ENCODE measurements around the gene PAPPA2.

The PAPPA2 gene

DNA sequence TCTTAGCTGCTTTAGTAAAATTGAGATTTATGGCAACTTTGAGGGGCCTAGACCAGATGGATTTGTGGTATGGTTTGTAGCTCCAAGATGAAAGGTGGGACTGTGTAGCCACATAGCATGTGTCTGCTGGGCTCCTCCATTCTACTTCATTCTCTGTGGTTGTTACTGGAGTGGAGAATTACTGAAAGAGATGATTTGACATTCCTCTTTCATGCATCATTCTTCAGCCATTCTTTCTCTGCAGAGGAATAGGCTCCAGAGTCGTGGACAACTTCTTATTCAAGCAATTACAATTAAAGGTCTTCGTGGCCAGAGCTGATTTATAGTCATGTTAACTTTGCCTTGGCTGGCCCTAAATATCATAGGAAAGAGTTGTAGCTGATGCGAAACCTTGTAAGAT is 328.9 kb downstream of the PAPPA2 start:
- TF ChIP-seq, protein P1, sequence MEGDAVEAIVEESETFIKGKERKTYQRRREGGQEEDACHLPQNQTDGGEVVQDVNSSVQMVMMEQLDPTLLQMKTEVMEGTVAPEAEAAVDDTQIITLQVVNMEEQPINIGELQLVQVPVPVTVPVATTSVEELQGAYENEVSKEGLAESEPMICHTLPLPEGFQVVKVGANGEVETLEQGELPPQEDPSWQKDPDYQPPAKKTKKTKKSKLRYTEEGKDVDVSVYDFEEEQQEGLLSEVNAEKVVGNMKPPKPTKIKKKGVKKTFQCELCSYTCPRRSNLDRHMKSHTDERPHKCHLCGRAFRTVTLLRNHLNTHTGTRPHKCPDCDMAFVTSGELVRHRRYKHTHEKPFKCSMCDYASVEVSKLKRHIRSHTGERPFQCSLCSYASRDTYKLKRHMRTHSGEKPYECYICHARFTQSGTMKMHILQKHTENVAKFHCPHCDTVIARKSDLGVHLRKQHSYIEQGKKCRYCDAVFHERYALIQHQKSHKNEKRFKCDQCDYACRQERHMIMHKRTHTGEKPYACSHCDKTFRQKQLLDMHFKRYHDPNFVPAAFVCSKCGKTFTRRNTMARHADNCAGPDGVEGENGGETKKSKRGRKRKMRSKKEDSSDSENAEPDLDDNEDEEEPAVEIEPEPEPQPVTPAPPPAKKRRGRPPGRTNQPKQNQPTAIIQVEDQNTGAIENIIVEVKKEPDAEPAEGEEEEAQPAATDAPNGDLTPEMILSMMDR (IDR thresholded peaks at IDR 0.05; ENCODE audit: extremely low read depth, insufficient read depth, missing control alignments), result no peak
- no peak for DNase-seq (ENCODE audit: low spot score)

DNA sequence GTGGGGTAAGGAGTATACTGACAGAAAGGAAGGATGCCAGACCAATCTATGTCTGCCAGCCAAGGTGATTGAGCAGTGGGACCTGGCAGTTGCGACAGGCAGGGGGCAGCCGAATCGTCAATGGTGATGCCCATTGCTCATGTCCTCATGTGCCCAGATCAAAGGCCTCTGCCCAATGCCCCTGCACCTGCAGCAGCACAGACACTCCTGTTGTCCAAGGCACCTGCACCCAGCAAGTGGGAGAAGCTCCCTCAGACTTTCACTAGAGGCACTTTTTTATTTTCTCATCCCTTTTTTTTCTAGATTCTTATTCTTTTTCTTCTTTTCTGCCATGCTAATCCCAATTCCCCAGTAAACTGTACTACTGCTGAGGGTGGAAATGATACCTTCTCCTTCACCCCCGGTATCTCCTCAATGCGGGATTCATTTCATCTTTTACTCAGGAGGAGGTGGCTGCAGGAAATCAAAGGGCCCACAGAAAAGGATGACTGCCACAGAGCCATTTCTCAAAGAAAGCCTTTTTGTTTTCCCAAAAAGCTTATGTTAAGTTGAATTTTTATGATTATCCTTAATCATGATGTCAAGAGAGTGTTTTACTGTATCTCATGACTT is 332.0 kb downstream of the PAPPA2 start:
- DNase-seq (ENCODE audit: low spot score), result no peak
- in situ Hi-C loops (cut with MboI; ENCODE audit: low pct_unique_long_range_greater_than_20kb, low sequenced_read_pairs, unreplicated experiment), result no loop called here
- TF ChIP-seq, protein P1 (IDR thresholded peaks at IDR 0.05; ENCODE audit: extremely low read depth, insufficient read depth, missing control alignments), result no peak

More for the DNA sequence above, 328.9 kb downstream of the PAPPA2 start:
- in situ Hi-C loops (cut with MboI; ENCODE audit: low pct_unique_long_range_greater_than_20kb, low sequenced_read_pairs, unreplicated experiment), result no loop called here

DNA sequence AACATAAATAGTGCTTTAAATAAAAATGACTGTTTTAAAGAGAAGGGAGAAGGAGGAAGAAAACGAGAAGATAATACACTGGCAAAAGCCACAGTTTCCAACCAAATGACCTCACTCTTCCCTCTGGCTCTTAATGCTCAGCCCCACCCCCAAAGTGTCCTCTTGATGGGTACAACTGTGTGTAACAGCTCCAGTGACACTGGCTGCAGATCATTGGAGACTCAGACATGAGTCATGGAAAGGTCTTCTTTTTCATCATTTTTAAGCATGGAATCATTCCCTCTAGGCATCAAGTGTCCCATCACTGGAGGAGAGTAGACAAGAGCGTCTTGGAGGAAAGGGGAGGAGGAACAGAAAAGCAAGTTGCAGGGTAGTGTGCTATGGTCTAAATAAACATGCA is 333.0 kb downstream of the PAPPA2 start:
- TF ChIP-seq, protein P1 (IDR thresholded peaks at IDR 0.05; ENCODE audit: extremely low read depth, insufficient read depth, missing control alignments), result no peak
- DNase-seq (ENCODE audit: low spot score), result no peak
- in situ Hi-C loops (cut with MboI; ENCODE audit: low pct_unique_long_range_greater_than_20kb, low sequenced_read_pairs, unreplicated experiment), result no loop called here

DNA sequence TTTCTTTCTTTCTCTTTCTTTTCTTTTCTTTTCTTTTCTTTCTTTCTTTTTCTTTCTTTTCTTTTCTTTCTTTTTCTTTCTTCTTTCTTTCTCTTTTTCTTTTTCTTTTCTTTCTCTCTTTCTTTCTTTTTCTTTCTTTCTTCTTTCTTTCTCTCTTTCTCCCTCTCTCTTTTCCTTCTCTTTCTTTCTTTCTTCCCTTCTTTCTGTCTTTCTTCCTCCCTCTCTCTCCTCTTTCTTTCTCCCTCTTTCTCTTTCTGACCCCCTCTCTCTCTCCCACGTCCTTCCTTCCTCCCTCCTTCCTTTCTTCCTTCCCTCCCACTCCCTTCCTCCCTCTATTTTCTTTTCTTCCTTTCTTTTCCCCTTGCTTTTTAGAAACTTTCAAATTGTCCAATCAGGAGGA is 333.6 kb downstream of the PAPPA2 start:
- in situ Hi-C loops (cut with MboI; ENCODE audit: low pct_unique_long_range_greater_than_20kb, low sequenced_read_pairs, unreplicated experiment), result no loop called here
- TF ChIP-seq, protein P1 (IDR thresholded peaks at IDR 0.05; ENCODE audit: extremely low read depth, insufficient read depth, missing control alignments), result no peak
- no peak for DNase-seq (ENCODE audit: low spot score)

DNA sequence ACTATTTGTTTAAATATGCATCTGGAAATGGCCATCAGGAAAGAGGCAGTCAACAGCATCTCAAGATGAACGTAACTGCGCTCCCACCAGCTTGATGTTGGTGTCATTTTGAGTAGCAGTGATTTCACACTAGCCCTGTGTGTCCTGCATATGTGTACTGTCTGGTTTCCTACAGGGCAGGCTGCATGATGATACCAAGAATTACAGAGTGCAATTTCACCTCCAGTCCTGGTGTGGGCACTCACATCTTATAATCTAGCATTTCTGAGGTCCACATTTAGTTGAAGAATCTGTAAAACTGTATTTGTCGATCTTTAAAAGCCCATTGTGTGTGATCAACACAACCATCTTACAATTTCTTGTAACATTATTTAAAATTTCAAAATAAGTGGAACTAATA is 336.4 kb downstream of the PAPPA2 start:
- in situ Hi-C loops (cut with MboI; ENCODE audit: low pct_unique_long_range_greater_than_20kb, low sequenced_read_pairs, unreplicated experiment), result no loop called here

DNA sequence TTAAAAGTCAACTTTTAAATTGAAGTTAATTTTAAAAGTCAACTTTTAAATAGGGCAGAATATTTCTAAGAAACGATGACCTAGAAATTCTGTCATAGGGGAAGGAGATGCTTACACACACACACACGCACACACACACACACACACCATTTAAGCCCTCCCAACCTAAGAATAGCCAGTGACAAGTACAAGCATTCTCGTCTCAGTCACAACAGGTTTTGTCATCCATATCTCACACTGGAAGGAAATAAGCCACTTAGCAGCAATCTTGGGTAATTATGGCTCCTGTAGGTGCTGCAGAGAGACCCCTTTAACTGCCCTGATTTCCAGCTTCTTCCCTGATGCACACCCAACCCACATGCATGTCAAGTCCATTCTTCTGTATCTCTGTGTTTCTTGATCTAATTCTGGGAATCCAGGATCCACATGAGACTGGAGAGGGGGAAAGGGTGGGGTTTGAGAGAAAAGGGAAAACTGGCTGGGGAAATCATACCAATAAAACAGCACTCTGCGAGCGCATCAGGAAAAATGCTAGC is 338.1 kb downstream of the PAPPA2 start:
- no peak for DNase-seq (ENCODE audit: low spot score)
- in situ Hi-C loops (cut with MboI; ENCODE audit: low pct_unique_long_range_greater_than_20kb, low sequenced_read_pairs, unreplicated experiment), result no loop called here
- TF ChIP-seq, protein P1 (IDR thresholded peaks at IDR 0.05; ENCODE audit: extremely low read depth, insufficient read depth, missing control alignments), result no peak

More for the DNA sequence above, 336.4 kb downstream of the PAPPA2 start:
- DNase-seq (ENCODE audit: low spot score), result no peak
- TF ChIP-seq, protein P1 (IDR thresholded peaks at IDR 0.05; ENCODE audit: extremely low read depth, insufficient read depth, missing control alignments), result no peak

All from GM13977 (cell line).